Measurements from ENCODE around the gene KIF2A. TPM values are rescaled to one million over a fixed set of nuclear protein-coding genes. Genes with fewer than 3 reads are reported as not detected.

Gene KIF2A
- total RNA-seq, 1 experiment from 2014 or later: 42.9 TPM

DNA sequence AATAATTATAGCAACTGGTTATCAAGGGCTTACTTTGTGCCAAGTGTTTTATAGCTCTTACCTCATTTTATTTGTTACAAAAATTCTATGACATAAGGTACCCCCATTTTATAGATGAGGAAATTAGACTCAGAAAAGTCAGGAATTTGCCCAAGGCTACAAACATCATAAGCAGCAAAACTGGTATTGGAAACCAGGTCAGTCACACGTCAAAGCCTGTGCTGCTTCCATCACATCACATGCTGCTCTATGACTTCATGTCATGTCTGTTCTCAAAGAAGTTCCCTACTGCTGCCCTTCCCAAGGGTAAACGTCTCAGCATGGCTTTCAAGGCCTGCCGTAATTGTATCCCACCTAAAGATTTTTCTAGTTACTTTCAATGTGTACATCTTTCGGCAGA lies 6.9 kb upstream of the KIF2A start:
- no peaks in the 10 kb centered on the region for H3K9me2 ChIP-seq (ENCODE audit: insufficient read depth)
- no peak overlapping the region for H3K4me3 ChIP-seq (replicated peaks in 1 of 2; ENCODE audit: low read depth in 1 of 2, low read length in 2 of 2)
- TF ChIP-seq EZH2 (IDR thresholded peaks at IDR 0.05) (no peak), ELF1 (IDR thresholded peaks at IDR 0.05; ENCODE audit: borderline replicate concordance, low read depth) (no peak), ZNF274 (IDR thresholded peaks at IDR 0.05; ENCODE audit: low read depth, low read length) (no peak), CEBPB (IDR thresholded peaks at IDR 0.05; ENCODE audit: low read depth) (no peak), SIN3A (IDR thresholded peaks at IDR 0.05; ENCODE audit: low read depth) (no peak), JUND (IDR thresholded peaks at IDR 0.05) (no peak), MAX (IDR thresholded peaks at IDR 0.05) (no peak), EZH2phosphoT487 (IDR thresholded peaks at IDR 0.05; ENCODE audit: borderline replicate concordance) (no peak), CBX3 (IDR thresholded peaks at IDR 0.05; ENCODE audit: low read depth) (no peak), ATF3 (IDR thresholded peaks at IDR 0.05) (no peak), POLR2AphosphoS5 (IDR thresholded peaks at IDR 0.05; ENCODE audit: low read depth, low read length) (no peak), SP1 (IDR thresholded peaks at IDR 0.05; ENCODE audit: low read depth) (no peak), YY1 (IDR thresholded peaks at IDR 0.05; ENCODE audit: extremely low read depth, insufficient replicate concordance, low read depth, low read length) (no peak), ZBTB33 (IDR thresholded peaks at IDR 0.05; ENCODE audit: extremely low read depth, insufficient replicate concordance, low read length) (no peak), RAD21 (IDR thresholded peaks at IDR 0.05; ENCODE audit: low read depth) (no peak), REST (IDR thresholded peaks at IDR 0.05; ENCODE audit: low read depth) (no peak), EGR1 (IDR thresholded peaks at IDR 0.05; ENCODE audit: low read depth) (no peak), TCF7L2 (IDR thresholded peaks at IDR 0.05; ENCODE audit: borderline replicate concordance, extremely low read depth, insufficient read depth, insufficient read length) (no peak), FOSL1 (IDR thresholded peaks at IDR 0.05; ENCODE audit: low read depth) (no peak)
- TF ChIP-seq, protein P1, sequence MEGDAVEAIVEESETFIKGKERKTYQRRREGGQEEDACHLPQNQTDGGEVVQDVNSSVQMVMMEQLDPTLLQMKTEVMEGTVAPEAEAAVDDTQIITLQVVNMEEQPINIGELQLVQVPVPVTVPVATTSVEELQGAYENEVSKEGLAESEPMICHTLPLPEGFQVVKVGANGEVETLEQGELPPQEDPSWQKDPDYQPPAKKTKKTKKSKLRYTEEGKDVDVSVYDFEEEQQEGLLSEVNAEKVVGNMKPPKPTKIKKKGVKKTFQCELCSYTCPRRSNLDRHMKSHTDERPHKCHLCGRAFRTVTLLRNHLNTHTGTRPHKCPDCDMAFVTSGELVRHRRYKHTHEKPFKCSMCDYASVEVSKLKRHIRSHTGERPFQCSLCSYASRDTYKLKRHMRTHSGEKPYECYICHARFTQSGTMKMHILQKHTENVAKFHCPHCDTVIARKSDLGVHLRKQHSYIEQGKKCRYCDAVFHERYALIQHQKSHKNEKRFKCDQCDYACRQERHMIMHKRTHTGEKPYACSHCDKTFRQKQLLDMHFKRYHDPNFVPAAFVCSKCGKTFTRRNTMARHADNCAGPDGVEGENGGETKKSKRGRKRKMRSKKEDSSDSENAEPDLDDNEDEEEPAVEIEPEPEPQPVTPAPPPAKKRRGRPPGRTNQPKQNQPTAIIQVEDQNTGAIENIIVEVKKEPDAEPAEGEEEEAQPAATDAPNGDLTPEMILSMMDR (IDR thresholded peaks at IDR 0.05 in 2 of 3, conservative IDR thresholded peaks at IDR 0.05 in 1 of 3; ENCODE audit: borderline replicate concordance in 1 of 3, insufficient read depth in 1 of 3, low read depth in 2 of 3, low read length in 2 of 3): no peak
- H3K4me2 ChIP-seq (ENCODE audit: low read length): no peak overlapping the region
- H3K27me3 ChIP-seq (ENCODE audit: insufficient read depth, low read length): no peaks in the 10 kb centered on the region
- H3K36me3 ChIP-seq (ENCODE audit: control insufficient read depth in 1 of 2, insufficient read depth in 2 of 2, low read length in 2 of 2): no peaks in the 10 kb centered on the region
- ChIA-PET CTCF (no interaction called here), POLR2A (no interaction called here), RAD21 (ENCODE audit: low non-redundant PET in 1 of 2, low total read pairs in 2 of 2, uncharacterized antibody in 2 of 2, unreplicated experiment in 2 of 2) (no interaction called here)
- intact Hi-C loops (cut with micrococcal nuclease): no loop called here
- H4K20me1 ChIP-seq (ENCODE audit: insufficient read depth): no peaks in the 10 kb centered on the region
- peaks cover 2 to 15% of the 10 kb centered on the region in 2 experiments; a peak in 2 of 4 replicates for H3K4me1 ChIP-seq (ENCODE audit: control insufficient read depth in 1 of 2, insufficient read depth in 2 of 2, low read length in 2 of 2)
- no peak for ATAC-seq
- H2AFZ ChIP-seq (ENCODE audit: low read depth, low read length, poor library complexity, severe bottlenecking): peak overlapping the region; percentile 58
- H3K9ac ChIP-seq (ENCODE audit: low read length): no peak overlapping the region
- H3K79me2 ChIP-seq (ENCODE audit: insufficient read depth, low read length): no peaks in the 10 kb centered on the region
- H3K9me3 ChIP-seq (ENCODE audit: control insufficient read depth in 1 of 2, insufficient read depth in 1 of 2, low read depth in 1 of 2, low read length in 2 of 2): no peaks in the 10 kb centered on the region
- H3K27ac ChIP-seq (ENCODE audit: low read depth, low read length): no peak overlapping the region
- no TSS peak for BruUV-seq (replicated peaks)
- DNase-seq (ENCODE audit: low read depth, low spot score): no peak

Data from HCT116 (cell line).